Fibroblast of lung (primary cell): ENCODE results near the gene IL10. TPM values are rescaled to one million over a fixed set of nuclear protein-coding genes. Genes with fewer than 3 reads are reported as not detected.
"Not testable (repeated sequence)": the region's sequence is repeated elsewhere in the genome, so short reads cannot be mapped to it uniquely, and the experiment has no call there.

Experiments used
- DNase-seq, 2 donors: peaks; one replicate each; pipeline versions ENCODE4 v3.0.0 to v3.0.0-alpha.2; 2010; ENCODE audit warnings: low read depth in 2 of 2
- H2AFZ ChIP-seq: 2 replicates; pipeline ENCODE4 v1.5.1; 2012; ENCODE audit warnings: low read length, control low read depth, inconsistent platforms
- H3K27ac ChIP-seq: 2 replicates; pipeline ENCODE4 v1.5.1; 2011; ENCODE audit warnings: low read length, control low read depth; ENCODE audit not compliant: insufficient read depth
- H3K27me3 ChIP-seq: 2 replicates; pipeline ENCODE4 v1.5.1; 2011; ENCODE audit warnings: mild to moderate bottlenecking, low read length; ENCODE audit not compliant: control insufficient read depth, insufficient read depth
- H3K36me3 ChIP-seq: 2 replicates; pipeline ENCODE4 v1.5.1; 2011; ENCODE audit warnings: low read length; ENCODE audit not compliant: control insufficient read depth, insufficient read depth
- H3K4me1 ChIP-seq: 2 replicates; pipeline ENCODE4 v1.5.1; 2011; ENCODE audit warnings: low read length; ENCODE audit not compliant: control insufficient read depth, insufficient read depth; ENCODE audit errors: extremely low read depth
- H3K4me2 ChIP-seq: 2 replicates; pipeline ENCODE4 v1.5.1; 2011; ENCODE audit warnings: low read length, control low read depth; ENCODE audit not compliant: insufficient read depth; ENCODE audit errors: extremely low read depth
- H3K4me3 ChIP-seq, 4 experiments: fragments of 200-600 bp in 1 of 4; sonication (generic) in 1 of 4; replicated peaks in 1 of 4; 2 replicates each; pipeline ENCODE4 v1.5.1; 2011 to 2016; ENCODE audit warnings: low read length in 4 of 4, low read depth in 3 of 4, mild to moderate bottlenecking in 3 of 4, control low read depth in 2 of 4, inconsistent platforms in 1 of 4, mixed read lengths in 1 of 4; ENCODE audit not compliant: insufficient read depth in 1 of 4; ENCODE audit errors: control extremely low read depth in 1 of 4
- H3K79me2 ChIP-seq: 2 replicates; pipeline ENCODE4 v1.5.1; 2012; ENCODE audit warnings: mild to moderate bottlenecking, low read length, inconsistent platforms; ENCODE audit not compliant: control insufficient read depth, insufficient read depth
- H3K9ac ChIP-seq: 2 replicates; pipeline ENCODE4 v1.5.1; 2011; ENCODE audit warnings: mild to moderate bottlenecking, low read length, control low read depth; ENCODE audit not compliant: insufficient read depth
- H3K9me3 ChIP-seq: 2 replicates; pipeline ENCODE4 v1.5.1; 2012; ENCODE audit warnings: low read depth, low read length; ENCODE audit not compliant: control insufficient read depth, insufficient read depth
- H4K20me1 ChIP-seq: 2 replicates; pipeline ENCODE4 v1.5.1; 2011; ENCODE audit warnings: low read length; ENCODE audit not compliant: control insufficient read depth, insufficient read depth; ENCODE audit errors: extremely low read depth
- CTCF ChIP-seq, 2 donors: IDR thresholded peaks in 1 of 2; conservative IDR thresholded peaks in 1 of 2; 1 replicate in 1 of 2; 2 replicates in 1 of 2; pipeline ENCODE4 v1.5.1; 2011 to 2012; ENCODE audit warnings: low read length in 2 of 2, control low read depth in 1 of 2, inconsistent platforms in 1 of 2, low read depth in 1 of 2, mild to moderate bottlenecking in 1 of 2
- EZH2 ChIP-seq: IDR thresholded peaks from 2 replicates; pipeline ENCODE4 v1.5.1; 2012; ENCODE audit warnings: low read length, control low read depth, mild to moderate bottlenecking; ENCODE audit errors: missing control alignments
- polyA plus RNA-seq, 2 donors: library from polyadenylated mRNA; depleted of rRNA in 1 of 2; stranded (reverse) in 1 of 2; unstranded in 1 of 2; fragments of >200 nt; gene quantifications; 2 replicates each; pipeline ENCODE4 v1.2.1, GENCODE V29; 2011 to 2012; ENCODE audit warnings: missing spikeins in 1 of 2
- total RNA-seq: library from RNA; depleted of rRNA; stranded (reverse); fragments of >200 nt; gene quantifications from 2 replicates; pipeline ENCODE4 v1.2.1, GENCODE V29; 2014

Gene IL10
- total and polyA plus RNA-seq, 2 donors (not counting 1 experiment from before 2014, with no cell fraction given) = not detected

- no peak overlapping the region for H2AFZ ChIP-seq
- H3K9me3 ChIP-seq = no peaks in the 10 kb centered on the region
- no peaks in the 10 kb centered on the region for H3K36me3 ChIP-seq
- no peak overlapping the region for H3K4me3 ChIP-seq
- H4K20me1 ChIP-seq = no peaks in the 10 kb centered on the region
- no peak for TF ChIP-seq CTCF (conservative IDR thresholded peaks at IDR 0.05 in 1 of 2, IDR thresholded peaks at IDR 0.05 in 1 of 2; ENCODE audit: low read depth in 1 of 2, low read length in 2 of 2)
- no peak for TF ChIP-seq EZH2
- H3K79me2 ChIP-seq = no peaks in the 10 kb centered on the region
- peaks cover 2% of the 10 kb centered on the region for H3K27me3 ChIP-seq
- DNase-seq = no peak
- no peak overlapping the region for H3K27ac ChIP-seq
- no peaks in the 10 kb centered on the region for H3K4me1 ChIP-seq
- no peak overlapping the region for H3K9ac ChIP-seq
- no peak overlapping the region for H3K4me2 ChIP-seq
These were observed 10.2 kb upstream of the IL10 start for GRCh38 chr1:206782448-206782847.

GRCh38 chr1:206779638-206780037 is 7.3 kb upstream of the IL10 start:
- Histone ChIP-seq H3K9ac (no peak overlapping the region), H3K4me2 (no peak overlapping the region), H2AFZ (no peak overlapping the region), H3K36me3 (no peaks in the 10 kb centered on the region), H3K9me3 (no peaks in the 10 kb centered on the region), H3K27ac (no peak overlapping the region), H4K20me1 (no peaks in the 10 kb centered on the region), H3K4me1 (no peaks in the 10 kb centered on the region), H3K4me3 (no peak overlapping the region), H3K27me3 (no peaks in the 10 kb centered on the region), H3K79me2 (no peaks in the 10 kb centered on the region)
- DNase-seq = no peak
- no peak for TF ChIP-seq EZH2
- no peak for TF ChIP-seq CTCF (conservative IDR thresholded peaks at IDR 0.05 in 1 of 2, IDR thresholded peaks at IDR 0.05 in 1 of 2; ENCODE audit: low read depth in 1 of 2, low read length in 2 of 2)

GRCh38 chr1:206778911-206779310 is 6.6 kb upstream of the IL10 start:
- H3K4me2 ChIP-seq, H3K4me3 ChIP-seq, H3K4me1 ChIP-seq: not testable (repeated sequence)

More at GRCh38 chr1:206778911-206779310, 6.6 kb upstream of the IL10 start:
- not testable (repeated sequence) for H3K9ac ChIP-seq, DNase-seq, H4K20me1 ChIP-seq, H3K79me2 ChIP-seq, H3K27me3 ChIP-seq, H2AFZ ChIP-seq, H3K36me3 ChIP-seq, H3K9me3 ChIP-seq, H3K27ac ChIP-seq
